ENCODE results near the gene SPATA17.

GRCh38 chr1:217630711-217631591 lies at the start of gene SPATA17, which contains the start of gene GPATCH2:
- TF ChIP-seq YY1 (IDR thresholded peaks at IDR 0.05; ENCODE audit: insufficient read depth, insufficient read length) (no peak), ZNF274 (IDR thresholded peaks at IDR 0.05; ENCODE audit: low read depth, low read length) (no peak), SUZ12 (IDR thresholded peaks at IDR 0.05; ENCODE audit: extremely low read depth, insufficient read depth, insufficient read length) (no peak)

Measured in NT2/D1 (cell line).